Suprapubic skin (tissue), 4 donors: ENCODE results near the gene KLHL29.

ENCODE experiments used
- CTCF ChIP-seq, 2 donors: fragments of 200-600 bp in 1 of 2; fragments of 450-650 bp in 1 of 2; sonication (generic) in 1 of 2; IDR thresholded peaks; one replicate each; pipeline ENCODE4 v1.5.1; 2016 to 2019; ENCODE audit warnings: antibody characterized with exemption in 2 of 2, mild to moderate bottlenecking in 1 of 2, moderate library complexity in 1 of 2
- EP300 ChIP-seq: sonication (generic); formaldehyde crosslinking; IDR thresholded peaks from one replicate; pipeline ENCODE4 v1.6.1; 2017; ENCODE audit warnings: antibody characterized with exemption
- POLR2A ChIP-seq, 2 donors: fragments of 450-650 bp; IDR thresholded peaks; one replicate each; pipeline ENCODE4 v1.6.1; 2017; ENCODE audit warnings: antibody characterized with exemption in 2 of 2, mild to moderate bottlenecking in 2 of 2, moderate library complexity in 2 of 2
- POLR2AphosphoS5 ChIP-seq, 3 donors: sonication (generic); formaldehyde crosslinking; IDR thresholded peaks; one replicate each; pipeline ENCODE4 v1.6.1; 2017; ENCODE audit warnings: antibody characterized with exemption in 3 of 3

- no peak for TF ChIP-seq CTCF (IDR thresholded peaks at IDR 0.05)
- no peak for TF ChIP-seq POLR2A (IDR thresholded peaks at IDR 0.05)
- TF ChIP-seq POLR2AphosphoS5 (IDR thresholded peaks at IDR 0.05): peak; percentile 32 to 58 (median 50)
- no peak for TF ChIP-seq EP300
Observed at GRCh38 chr2:23381084-23381483, 3.9 kb upstream of the KLHL29 start.
